ENCODE results near the gene IZUMO4.

IZUMO4 gene

DNA sequence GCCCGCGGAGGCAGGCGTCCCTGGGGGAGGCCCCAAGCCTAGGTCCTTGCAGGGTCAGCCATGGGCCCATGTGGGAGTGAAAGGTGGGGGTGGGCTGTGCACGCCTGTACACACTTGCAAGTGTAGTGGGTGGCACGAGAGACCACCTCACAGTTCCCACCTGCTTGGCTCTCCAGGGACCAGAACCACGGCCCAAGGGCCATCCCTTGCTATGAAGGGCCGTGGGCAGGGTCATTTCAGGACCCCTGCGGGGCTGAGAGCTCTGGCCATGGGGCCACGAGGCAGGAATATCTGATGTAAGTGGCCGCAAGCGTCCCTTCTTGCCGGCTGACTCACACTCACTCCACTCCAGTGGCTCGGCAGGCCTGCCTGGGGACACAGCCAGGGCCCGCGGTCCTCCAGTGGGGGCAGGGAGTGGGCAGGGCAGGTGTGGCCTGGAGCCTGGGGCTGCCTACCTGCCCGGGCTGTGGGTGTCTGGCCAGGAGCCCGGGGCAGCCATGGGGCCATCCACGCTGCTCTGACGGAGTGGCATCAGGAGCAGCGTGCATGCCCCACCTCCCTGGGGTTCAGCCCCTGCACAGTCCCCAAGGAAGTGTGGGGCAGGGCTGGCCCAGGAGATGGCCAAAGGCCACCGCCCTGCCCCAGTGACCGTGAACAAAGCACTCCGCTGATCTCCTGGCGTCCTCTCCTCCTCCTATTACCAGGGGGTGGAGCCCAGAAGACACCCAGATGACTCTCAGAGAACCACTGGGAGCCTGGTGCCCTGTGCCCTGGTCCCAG is 37.1 kb upstream of the IZUMO4 start:
- peak; percentile 71 for DNase-seq (ENCODE audit: low spot score)

DNA sequence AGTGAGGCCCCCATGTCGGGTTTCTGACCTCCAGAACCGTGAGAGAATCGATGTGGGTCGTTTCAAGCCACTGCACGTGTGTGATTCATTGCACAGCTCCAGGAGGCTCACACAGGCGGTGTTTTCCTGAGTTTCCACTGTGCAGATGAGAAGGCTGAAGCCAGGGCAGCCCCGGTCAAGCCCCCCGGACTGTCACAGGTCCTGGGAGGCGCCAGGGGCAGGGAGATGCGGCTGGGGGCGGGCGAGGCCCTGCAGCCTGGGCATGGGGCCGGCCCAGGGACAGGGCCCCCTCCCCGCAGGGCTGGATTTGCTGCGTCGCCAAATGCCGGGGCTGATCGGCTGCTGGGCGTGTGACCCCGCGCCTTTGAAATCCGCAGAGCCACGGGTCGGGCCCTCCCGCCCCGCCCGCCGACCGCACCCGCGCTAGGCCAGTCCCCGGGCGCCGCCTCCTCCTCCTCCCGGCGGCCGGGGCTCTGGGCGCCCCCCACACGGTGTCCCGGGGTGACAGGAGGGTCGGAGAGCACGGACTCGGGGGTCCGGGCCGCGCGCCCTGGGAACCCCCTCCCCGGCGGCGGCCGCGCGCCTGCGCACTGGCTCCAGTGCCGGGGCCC is 35.7 kb upstream of the IZUMO4 start:
- no peak for DNase-seq (ENCODE audit: low spot score)

DNA sequence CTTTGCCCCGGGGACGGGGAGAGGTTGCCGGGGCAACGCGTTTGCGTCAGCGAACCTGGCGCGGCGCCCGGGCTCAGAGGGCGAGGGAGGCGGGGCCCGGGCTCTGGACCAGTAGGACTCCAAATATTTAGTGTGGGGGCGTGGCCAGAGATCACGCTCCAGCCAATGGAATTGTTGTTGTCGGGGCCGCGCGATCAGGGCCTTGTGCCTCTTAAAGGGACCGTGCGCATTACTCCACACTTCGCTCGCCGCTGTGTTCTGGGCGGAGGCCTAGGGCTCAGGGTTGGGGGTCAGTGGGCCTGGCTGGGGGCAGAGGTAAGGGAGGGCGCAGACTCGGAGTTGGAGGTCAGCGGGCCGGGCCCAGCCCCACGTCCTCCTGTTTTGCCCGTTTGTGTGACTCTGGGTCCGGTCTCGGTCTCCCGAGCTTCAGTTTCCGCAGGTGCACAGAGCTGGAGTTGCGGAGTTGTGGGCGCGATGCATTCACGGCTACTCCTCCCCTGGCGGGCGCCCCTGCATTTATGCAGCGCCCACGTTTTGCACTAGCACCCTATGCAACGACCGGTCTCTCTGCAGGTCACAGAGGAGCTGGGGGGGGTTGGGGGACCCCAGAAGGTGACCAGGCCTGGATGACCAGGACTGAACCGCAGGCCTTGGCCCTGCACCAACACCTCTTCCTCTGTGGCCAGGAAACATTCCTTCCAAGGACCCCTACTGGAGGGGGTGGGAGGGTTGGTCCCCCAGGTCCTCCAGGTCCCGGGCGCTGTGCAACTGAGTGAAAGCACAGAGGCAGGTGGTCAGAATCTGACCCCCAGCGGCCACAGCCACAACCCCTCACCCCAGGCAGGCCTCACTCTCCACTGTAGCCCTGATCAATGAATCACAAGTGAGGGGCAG is 35.0 kb upstream of the IZUMO4 start:
- DNase-seq (ENCODE audit: low spot score), result peak; percentile 99

DNA sequence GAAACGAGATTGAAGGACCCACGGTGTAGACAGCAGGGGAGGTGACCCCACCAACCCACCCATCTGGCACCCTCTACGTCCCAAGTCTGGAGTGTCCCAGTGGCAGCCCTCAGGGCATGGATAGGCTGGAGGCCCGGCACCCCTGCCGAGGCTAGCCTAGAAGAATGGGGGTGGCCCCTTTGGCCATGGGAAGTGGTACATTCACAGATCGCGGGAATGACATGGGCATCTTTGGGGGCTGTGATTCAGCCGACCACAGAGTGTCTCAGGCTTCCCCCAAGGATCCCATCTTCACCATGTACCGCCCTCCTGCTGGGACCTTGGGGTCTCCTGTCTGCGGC is 34.4 kb upstream of the IZUMO4 start:
- no peak for DNase-seq (ENCODE audit: low spot score)

DNA sequence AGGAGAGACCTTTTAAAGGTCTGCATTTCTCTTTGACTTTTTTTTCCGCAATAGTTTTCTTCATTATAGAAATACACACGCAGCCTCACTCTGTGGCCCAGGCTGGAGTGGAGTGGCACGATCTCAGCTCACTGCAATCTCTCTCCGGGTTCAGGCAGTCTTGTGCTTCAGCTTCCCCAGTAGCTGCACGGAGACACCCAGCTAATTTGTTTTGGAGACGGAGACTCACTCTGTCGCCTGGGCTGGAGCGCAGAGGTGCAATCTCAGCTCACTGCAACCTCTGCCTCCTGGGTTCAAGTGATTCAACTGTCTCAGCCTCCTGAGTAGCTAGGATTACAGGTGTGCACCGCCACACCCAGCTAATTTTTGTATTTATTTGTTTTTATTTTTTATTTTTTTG is 33.9 kb upstream of the IZUMO4 start:
- no peak for DNase-seq (ENCODE audit: low spot score)

DNA sequence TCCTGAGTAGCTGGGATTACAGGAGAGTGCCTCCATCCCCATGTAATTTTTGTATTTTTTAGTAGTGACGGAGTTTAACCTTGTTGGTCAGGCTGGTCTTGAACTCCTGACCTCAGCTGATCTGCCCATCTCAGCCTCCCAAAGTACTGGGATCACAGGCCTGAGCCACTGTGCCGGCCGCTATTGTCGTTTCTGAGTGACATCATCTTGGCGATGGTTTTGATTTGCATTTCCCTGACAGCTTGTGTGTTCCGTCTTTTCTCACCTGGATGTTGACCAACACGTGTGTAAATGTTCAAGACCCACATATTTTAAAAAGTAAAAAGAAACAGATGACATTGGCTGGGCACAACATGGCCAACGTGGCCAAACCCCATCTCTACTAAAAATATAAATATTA is 32.9 kb upstream of the IZUMO4 start:
- no peak for DNase-seq (ENCODE audit: low spot score)

DNA sequence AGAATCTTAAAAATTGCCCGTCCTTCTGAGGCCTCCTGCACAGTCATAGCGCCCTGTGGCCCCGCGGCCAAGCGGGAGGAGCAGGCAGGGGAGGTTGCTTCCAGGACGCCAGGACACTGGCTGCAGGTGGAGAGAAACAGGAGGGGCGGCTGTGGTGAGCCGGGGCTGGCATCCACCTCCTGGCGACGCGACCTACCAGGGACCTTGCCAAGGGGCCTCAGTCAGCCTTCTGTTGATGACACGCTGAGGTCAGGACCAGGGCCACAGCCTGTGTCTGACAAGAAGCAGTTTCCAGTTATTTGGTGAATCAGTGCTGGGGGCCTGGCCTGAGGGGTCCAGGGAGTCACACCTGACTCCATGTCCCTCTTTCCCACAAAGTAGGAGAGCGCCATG is 32.3 kb upstream of the IZUMO4 start:
- DNase-seq (ENCODE audit: low spot score), result no peak

DNA sequence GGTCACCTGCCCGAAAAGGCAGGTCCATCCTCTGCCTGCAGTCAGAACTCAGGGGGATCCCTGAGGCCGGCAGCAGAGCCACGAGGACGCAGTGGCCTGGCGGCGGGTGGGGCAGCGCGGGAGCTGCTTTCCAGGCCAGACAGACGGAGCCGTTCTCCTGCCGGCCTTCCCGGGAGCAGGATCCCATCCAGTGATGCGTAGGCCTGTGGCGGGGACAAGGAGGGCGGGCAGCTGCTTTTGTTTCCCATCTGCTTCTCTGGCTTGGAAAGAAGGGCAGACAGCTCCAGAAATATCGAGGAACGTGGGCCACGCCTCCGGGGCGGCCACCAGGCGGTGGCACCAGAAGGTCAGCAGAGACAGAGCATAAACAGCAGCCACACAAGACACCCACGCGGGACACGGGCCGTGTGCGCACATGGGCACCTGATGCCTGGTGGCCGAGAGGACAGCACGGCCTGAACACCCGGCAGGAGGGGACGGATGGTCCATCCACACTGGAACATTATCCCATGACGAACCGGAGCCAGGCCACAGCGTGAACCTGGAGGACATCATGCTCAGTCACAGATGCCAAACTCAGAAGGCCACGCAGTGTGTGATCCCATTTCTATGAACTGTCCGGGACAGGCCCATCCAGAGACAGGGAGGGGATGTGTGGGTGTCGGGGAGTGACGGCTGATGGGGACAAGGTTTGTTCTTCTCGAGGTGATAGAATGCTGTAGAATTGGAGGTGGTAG is 31.8 kb upstream of the IZUMO4 start:
- DNase-seq (ENCODE audit: low spot score), result peak; percentile 58

DNA sequence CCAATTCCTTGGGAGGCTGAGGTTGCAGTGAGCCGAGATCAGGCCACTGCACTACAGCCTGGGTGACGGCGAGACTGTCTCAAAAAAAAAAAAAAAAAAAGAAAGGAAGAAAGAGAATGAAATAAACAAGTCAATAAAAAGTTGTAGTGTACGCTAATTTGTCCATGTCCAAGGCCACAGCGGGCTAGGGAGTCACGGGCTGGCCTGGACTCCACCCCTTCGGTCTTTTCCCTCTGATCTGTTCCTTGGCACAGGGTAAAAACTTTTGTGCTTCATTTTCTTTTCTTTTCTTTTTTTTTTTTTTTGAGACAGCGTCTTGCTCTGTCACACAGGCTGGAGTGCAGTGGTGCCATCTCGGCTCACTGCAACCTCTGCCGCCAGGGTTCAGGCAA is 26.3 kb upstream of the IZUMO4 start:
- DNase-seq (ENCODE audit: low spot score), result no peak

DNA sequence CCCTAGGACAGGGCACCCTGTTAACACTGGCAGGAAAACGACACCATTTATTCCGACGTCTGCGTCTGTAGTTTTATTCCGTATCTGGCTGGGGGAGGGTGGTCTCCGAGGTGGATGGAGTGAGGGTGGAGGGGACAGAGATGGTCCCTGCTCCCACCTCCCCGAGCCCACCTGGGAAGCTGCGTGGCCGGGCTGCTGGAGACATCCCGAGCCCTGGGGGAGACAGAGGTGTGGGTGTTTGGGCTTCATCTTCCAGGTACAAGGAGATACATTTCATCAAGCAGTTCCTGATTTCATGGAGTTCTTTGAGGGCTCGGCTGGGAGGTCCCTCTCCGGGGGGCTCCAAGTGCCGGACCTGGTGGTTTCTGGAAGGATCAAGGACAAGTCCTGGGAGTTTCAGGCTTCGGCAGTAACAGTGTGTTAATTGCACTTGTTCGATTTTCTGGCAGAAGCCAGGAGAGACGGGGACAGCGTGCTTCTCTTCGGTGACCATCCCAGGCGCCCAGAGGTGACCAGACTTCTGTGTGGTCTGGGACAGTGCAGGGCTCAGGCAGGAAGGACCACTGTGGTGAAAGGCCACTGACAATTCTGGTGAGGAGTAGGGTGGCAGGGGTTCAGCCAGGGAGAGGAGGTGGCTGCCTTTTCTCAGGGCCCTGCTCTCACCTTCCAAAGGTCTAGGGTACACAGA is 25.6 kb upstream of the IZUMO4 start:
- DNase-seq (ENCODE audit: low spot score), result no peak

DNA sequence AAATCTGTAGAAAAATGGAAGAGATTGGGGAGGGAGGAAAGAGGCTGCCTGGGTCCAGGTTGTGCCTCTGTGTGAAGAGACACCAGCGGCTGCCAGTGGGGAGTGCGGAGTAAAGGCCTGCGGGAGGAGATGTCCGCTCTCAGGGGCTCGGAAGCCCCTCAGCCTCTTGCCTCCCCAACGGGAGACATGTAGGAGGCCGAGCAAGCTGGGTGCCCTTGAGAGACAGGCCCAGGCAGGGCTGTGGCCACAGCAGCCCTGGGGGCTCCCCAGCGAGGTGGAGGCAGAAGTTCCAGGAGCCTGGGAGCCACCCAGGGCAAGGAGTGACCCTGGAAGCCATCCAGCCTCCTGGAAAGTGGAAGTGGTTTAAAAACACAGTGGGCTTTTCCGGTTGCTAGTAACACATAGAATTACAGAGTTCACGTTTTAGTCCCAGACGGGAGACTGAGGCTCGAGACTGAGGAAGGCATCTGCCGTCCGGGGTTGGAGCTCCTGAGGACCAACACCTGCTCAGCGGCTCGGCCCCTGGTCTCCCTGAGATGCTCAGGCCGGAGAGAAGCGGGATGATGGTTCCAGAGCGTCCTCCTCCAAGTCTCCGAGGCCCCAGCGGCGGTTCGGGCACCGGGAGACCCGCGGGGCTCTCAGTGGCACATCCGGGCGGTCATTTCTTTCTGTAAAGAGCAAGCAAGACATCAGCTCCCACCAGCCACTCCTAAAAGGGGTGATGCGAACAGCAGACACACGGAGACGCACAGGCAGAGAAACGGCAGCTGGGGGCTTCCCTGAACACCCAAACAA is 23.8 kb upstream of the IZUMO4 start:
- no peak for DNase-seq (ENCODE audit: low spot score)

DNA sequence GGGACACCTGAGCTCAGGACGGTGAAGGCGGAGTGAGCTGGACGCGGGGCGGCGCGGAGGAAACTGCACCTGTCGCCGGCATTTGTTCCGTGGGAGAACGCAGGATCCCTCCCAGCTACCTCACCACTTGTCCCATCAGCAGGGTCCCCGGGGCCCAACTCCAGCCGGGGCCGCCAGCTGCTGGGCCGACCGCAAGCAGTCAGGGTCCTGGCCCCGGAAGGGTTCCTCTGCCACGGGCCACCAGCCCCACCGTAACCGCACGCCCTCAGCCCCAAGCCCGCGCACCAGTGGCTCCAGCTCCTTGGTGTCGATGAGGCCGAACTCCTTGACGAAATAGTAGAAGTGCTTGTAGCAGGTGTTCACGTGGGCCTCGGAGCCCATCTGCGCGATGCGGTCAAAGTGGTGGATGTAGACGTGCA is 20.2 kb upstream of the IZUMO4 start:
- peak; percentile 2 for DNase-seq (ENCODE audit: low spot score)

DNA sequence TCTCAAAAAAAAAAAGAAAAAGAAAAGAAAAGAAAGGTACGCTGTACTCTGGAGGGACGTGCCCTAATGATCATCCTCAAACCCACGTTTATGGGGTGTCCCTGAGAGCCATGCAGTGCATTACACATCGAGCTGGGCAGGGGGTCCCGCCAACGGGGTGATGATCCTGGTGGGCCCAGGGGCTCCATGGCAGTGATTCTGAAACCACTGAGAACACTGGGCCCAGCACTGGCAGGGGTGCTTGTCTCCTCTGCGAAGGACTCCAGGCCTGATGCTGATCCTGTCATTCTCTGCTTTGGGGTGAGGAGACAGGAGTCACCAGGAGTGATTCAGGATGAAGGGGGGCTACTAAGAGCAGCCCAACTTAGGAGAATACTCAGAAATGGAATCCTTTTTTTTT is 19.3 kb upstream of the IZUMO4 start:
- peak; percentile 2 for DNase-seq (ENCODE audit: low spot score)

DNA sequence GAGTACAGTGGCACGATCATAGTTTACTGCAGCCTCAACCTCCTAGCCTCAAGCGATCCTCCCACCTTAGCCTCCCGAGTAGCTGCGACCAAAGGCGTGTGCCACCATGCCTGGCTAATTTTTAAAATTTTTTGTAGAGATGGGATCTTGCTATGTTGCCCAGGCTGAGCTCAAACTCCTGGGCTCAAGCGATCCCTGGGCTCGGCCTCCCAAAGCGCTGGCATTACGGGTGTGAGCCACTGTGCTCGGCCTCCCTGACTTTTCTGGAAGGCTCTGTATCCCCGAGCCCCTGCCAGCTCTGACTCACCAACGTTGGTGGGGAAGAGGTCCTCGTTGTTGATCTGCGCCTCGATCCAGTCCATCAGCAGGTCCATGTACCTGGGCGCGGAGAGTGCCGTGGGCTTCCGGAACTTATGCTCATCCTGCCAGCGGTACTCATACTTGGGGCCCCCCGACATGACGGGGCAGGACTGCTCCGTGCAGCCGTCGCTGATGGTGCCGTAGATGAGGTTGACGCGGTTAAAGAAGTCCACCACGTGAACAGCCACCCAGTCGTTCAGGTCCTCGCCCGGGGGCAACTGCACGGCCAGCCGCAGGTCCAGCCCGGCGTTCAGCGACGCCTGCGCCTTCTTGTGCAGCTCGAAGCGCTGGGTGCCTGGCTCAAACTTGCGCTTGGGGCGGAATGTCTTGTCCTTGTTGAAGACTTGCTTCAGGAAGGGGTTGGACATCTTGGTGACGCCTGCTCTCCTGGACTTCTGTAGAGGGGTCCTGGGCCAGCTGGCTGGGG is 18.7 kb upstream of the IZUMO4 start:
- DNase-seq (ENCODE audit: low spot score), result peak; percentile 3

DNA sequence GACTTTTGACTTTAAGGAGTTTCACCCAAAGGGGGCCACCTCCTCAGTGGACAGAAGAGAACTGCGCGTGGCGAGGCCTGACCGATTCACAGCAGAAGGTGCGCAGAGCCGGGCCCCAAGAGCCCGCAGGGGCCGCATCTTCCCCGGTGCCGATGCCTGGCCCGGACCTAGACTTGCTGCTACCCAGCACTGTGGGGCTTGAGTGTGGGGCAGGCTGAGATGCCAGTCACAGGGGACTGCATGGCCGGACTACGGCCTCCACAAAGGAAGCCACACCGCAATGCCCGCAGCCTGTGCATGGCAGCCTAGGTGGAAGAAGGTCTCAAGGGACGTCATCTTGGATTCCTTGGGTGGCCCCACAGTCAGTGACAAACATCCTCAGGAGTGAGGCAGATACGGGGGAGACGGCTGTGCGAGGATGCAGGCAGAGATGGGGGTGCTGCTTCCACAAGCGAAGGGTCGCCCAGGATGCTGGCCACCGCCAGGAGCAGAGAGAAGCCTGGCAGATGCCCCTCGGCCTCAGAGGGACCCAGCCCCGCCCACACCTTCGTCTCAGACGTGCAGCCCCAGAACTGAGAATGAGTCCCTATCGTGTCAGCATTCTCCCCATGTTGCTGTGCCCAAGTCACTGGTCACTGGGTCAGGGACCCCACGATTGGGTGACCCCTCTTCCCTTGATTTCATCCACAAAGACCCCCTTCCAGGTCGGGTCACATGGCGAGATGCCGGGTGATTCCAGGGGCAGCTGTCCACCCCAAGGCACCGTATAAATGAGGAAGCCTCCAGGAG is 17.4 kb upstream of the IZUMO4 start:
- no peak for DNase-seq (ENCODE audit: low spot score)

DNA sequence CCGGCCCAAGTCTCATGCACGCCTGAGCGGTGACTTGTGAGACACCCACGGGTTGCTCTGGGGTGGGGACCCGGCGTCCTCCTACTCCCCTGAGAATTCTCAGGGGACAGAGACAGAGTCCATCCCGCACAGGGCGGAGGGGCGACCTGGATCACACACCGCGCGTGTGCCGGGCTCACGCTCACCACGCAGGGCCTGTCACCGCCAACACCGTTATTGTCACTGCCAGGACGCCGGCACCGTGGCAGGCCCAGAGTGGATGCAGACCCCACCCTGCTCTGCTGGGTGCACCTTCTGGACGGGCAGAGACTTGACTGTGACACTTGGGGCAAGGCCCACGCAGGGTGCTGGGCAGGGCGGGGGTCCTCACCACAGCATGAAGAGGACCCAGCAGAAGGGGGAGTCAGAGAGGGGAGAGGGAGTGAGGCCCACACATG is 16.8 kb upstream of the IZUMO4 start:
- DNase-seq (ENCODE audit: low spot score), result no peak

DNA sequence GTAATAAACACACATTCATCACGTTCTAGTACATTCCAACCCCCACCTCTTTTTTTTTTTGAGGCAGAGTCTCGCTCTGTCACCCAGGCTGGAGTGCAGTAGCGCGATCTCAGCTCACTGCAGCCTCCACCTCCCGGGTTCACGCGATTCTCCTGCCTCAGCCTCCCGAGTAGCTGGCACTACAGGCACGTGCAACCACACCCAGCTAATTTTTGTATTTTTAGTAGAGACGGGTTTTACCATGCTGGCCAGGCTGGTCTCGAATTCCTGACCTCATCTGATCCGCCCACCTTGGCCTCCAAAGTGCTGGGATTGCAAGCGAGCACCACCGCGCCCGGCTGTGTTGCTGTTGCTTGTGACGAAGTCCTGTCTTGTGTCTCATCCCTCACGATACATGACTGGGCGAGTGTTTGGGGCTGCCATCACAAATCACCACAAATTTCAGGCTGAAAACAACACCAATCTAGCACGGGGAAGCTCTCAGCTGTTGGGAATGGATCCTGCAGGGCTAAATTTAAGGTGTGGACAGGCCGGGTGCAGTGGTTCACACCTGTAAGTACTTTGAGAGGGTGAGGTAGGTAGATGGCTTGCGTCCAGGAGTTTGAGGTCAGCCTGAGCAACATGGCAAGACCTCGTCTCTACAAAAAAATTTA is 16.3 kb upstream of the IZUMO4 start:
- DNase-seq (ENCODE audit: low spot score), result no peak

Data from AG20443 (cell line).